ENCODE measurements around the gene KCNQ5.
"Not testable (repeated sequence)": the region's sequence is repeated elsewhere in the genome, so short reads cannot be mapped to it uniquely, and the experiment has no call there.

Gene KCNQ5

DNA sequence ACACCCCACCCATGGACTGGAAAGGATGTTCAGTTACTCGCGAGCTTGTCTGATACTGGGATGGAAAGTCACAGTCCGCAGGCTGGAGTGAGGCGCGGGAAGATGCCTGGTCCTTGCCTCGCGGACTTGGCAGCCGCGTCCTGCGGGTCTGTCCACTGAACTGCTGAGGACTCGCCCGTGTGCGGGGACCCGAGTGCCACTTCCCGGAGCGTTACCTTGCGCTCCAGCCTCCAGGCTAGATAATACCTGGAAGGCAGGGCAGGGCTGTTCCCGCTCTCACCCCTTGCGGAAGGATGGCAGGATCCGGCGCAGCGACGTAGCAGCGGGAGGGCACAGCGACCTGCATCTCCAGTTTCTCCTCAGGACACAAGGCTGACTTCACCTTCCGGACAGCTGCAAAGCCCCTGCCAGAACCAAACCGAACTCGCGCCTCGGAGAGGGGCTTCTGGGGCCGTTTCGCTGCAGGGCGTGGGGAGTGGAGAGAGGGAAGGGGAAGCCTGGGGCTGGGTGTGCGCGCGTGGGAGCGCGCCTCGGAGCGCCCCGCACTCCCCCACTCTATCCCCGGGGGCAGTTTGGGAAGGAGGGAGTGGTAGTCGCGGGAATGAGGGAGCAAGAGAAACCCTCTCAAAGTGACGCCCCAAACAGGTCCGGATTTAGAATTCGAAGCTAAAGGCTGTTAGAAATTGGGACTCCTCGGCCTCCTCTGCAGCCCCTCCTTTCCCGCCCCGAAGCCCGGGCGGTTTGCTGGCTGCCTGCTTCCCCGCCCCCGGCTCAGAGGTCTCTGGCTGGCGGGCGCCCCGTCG is at the start of gene KCNQ5:
KCNQ5 (plus strand) TSS at position 774 of the 803 bp plus-strand sequence.
- DNase-seq, result peak in 1 of 4 experiments; percentile 2

DNA sequence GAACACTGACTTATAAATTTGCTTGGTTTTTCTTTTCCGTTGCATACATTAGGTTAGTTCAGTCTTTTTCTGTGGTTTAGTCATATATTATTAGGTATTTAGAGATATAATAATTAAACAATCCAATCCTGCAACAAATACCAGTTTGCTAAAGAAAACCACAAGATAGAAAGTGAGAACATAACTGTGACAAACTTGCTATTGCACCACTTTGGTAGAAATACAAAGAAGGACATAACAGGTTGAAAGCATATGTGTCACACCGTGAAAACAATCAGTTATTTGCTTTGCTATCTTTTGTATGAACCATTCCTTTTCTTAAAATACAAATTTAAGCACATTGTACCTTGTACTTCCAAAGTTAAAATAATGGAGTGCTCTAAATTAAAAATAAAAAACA is 42.0 kb upstream of the KCNQ5 start:
- DNase-seq, result no peak

DNA sequence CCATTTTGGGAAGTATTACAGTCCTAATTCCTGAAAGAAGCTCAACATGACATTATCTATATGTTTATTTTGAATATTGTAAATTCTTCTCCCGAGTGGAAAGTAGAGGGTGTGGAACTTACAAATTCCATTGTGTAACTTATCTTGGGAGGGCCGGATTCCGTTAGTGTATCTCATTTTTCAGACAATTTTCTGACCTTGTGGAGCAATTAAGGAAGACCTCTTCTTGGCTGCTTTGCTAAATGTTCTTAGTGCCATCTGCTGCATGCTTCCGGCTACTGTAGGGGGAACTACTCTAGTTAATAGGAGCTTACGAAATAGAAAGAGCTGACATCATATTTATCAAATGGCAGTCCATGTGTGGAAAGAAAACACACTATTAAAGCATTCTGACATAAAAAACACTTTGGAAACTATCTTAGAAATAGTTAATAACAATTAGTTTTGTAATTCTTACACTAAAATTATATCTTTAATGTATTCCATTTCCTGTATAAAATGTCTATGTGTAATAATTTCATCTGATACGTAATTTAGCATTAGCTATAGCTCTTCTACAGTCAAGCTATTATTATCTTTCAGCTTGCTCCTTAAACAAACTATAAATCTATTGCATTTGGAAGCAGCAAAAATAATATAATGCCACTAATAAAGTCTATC is 41.5 kb upstream of the KCNQ5 start:
- no peak for DNase-seq

DNA sequence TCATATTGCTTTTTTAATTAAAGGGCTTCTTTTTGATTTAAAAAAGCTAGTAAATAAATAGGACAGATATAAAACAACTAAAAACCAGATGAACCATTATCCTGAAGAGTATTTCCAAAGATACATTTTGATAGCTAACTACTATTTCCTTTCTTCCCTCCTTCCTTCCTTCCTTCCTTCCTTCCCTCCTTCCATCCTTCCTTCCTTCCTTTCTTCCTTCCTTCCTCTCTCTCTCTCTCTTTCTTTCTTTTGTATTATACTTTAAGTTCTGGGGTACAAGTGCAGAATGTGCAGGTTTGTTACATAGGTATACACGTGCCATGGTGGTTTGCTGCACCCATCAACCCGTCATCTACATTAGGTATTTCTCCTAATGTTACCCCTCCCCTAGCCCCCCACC is 40.9 kb upstream of the KCNQ5 start:
- DNase-seq, result not testable (repeated sequence)

DNA sequence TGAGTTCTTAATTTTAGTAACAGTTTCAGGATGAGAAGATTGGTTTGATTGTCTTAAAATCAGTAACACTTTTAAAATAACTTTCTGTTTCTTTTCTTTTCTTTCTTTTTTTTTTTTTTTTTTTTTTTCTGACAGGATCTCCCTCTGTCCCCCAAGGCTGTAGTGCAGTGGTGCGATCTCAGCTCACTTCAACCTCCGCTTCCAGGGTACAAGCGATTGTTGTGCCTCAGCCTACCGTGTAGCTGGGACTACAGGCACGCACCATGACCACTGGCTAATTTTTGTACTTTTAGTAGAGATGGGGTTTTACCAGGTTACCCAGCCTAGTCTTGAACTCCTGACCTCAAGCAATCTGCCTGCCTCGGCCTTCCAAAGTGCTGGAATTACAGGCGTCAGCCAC is 33.7 kb upstream of the KCNQ5 start:
- DNase-seq, result no peak

DNA sequence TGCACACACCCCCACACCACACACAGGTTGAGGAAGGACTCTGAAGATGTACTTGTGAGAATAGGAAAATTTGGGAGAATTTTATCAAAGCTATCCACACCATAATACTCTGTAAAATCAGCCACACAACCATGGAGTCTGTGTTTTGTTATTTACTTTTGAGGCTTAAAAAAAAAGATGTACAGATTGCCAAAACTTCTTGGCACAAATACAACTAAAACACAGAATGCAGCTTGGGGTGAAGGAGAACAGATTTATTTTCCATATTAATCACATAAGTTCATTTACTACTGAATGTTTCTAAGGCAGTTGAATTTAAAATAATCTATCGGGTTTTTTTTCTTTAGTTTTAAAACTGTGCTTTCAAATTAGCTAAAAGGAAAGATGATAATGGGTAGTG is 32.8 kb upstream of the KCNQ5 start:
- DNase-seq, result no peak

DNA sequence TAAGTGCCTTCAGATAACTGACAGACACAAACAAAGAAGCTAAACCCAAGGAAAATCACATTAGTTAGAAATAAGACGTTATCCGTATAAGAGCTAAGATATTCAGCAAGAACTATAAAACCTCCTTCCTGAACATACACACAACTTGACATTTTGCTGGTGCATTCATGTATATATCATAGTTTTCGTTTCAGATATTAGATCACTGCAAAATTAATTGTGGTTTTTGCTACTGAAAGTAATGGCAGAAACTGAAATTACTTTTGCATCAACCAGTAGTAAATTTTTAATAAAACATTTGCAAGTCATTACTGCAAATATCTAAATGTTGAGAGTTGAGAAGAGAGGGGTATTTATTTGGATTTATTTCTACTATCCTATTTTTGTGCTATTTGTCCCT is 26.1 kb upstream of the KCNQ5 start:
- no peak for DNase-seq

DNA sequence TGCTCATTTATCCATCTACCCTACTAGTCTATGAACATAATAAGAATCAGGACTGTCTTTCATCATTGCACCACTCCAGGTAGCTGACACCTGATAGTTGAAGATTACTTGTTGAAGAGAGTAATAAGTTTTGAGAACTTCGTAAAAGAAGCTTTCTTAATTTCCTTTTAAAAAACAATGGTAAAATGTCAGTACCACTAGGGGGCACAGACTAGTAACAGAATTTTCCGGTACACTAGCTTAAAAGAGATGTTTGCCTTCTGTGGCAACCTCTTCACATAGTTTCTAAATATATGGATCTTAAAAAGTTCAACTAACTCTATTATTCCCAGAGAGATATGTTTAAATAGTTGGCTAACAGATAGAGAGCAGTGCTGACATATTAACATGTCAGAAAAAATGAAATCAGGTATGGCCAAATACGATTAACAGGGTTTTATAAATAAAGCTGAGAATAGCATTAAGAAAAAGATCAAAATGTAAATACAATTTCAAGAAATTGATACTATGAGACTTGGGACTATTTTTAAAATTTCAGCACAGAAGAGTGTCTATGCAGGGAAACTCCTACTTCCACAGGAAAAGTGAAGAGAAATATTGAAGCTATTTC is 5.4 kb upstream of the KCNQ5 start:
- no peak for DNase-seq

DNA sequence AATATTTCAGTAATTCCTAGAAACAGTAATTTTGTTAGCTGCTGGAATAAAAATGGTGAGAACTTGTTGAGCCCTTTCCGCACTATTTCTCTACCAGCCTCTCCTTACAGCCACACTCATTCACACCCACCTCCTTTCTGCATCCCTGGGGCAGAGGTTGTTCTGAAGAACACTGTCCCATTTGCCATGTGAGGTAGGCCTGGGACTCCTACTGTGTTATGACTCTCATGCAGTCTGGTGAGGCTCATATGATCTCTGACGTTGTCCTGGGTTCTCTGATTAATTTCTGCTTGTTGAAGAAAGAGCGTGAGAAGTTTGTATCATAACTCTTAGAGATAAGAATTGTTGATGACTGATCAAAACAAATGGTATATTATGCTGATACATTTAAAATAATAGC is 4.1 kb upstream of the KCNQ5 start:
- no peak for DNase-seq

DNA sequence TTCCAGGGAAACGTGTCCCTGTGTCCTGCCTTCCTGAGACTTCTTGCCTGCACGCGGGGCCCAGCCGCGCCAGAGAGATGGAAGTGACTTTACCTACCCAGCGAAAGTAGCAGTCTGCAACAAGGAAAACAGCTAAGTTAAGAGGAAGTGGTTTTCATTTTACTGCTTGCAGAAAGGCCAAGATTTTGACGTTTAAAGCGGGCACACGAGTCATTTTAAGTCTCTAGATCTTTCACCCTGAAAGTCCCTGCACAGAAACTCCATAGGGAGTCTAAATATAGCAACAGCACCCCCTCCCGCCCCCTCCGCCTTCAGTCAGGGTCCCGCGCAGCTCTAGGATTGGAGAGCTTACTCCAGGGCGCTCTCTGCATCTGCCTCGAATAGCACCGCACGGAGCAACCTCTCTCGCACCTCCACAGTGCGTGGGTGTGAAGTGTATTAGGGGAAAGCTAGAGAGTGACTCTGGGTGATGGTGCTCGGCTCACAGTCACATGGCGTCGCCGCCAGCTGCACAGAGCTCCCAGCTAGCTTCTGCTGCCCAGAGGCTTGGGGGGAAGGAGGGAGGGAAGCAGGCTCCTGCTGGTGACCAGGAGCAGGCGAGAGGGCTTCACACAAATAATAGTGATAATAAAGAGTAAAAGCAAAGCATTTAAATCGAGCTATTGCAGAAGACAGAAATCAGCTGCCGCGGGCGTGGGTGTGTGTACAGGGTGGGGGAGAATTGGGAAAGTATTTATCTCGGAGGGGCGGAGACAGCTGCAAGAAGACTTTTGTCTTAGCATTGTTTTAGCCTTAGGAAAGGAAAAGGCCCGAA is 1.8 kb upstream of the KCNQ5 start:
- peak; percentile 14 to 52 (median 26) for DNase-seq

DNA sequence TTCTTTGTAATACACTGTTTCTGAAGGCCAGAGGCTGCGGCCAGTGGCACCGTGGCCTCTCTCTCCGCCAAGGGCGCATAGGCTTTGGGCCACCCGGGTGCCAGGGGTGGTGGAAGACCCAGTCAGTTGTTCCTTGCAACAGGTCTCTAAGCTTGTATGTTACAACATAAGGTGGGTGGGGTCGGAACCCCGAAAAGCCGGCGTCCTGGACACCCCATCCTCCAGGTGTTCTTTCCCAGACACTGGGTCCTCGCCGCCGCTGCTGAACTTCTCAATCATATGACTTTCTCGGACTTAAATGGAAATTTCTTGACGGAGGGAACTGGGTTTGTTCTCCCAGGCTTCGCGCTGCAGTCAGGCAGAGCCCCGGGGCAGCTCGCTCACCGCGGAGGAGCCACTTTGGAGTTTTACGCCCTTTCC is 983 bp upstream of the KCNQ5 start:
- DNase-seq, result no peak

DNA sequence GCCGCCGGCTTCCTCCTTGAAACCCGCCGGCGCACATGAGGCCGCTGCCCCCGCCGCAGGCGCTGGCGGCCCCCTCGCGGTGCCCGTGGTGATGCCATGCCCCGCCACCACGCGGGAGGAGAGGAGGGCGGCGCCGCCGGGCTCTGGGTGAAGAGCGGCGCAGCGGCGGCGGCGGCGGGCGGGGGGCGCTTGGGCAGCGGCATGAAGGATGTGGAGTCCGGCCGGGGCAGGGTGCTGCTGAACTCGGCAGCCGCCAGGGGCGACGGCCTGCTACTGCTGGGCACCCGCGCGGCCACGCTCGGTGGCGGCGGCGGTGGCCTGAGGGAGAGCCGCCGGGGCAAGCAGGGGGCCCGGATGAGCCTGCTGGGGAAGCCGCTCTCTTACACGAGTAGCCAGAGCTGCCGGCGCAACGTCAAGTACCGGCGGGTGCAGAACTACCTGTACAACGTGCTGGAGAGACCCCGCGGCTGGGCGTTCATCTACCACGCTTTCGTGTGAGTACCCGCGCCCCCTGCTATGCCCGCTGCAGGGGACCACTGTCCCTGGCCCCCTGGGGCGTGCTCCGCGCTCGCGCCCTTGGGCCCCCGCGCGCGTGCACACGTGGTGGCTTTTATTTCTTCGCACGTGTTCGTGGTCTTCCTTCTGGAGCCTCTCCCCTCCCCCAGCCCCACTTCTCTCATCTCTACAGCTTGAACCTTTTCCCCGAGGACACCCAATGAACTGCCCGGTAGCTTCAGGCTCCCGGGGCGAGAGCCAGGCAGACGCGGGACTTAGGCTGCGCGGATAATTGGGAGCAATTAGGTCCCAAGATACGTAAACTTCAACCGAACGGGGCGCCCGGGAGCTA is 453 bp downstream of the KCNQ5 start:
- DNase-seq, result peak; percentile 34 to 52 (median 39)

DNA sequence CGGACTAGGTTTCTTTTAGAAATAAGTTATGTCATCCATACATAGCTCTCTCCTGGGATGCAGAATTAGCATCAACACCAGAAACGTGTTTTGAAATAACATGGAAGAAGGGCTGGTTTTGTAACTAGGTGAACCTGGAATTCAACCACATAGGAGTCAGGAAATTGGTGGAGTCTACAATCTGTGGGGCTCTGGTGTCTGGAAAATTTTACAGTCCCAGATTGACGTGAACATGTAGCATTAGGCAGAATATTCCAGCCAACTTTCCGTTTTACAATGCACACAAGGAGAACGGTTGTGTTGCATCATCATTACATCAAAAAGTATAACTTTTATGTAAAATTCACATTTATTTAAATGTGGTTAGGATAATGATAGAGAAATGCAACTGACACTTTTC is 1.9 kb downstream of the KCNQ5 start:
- no peak for DNase-seq

DNA sequence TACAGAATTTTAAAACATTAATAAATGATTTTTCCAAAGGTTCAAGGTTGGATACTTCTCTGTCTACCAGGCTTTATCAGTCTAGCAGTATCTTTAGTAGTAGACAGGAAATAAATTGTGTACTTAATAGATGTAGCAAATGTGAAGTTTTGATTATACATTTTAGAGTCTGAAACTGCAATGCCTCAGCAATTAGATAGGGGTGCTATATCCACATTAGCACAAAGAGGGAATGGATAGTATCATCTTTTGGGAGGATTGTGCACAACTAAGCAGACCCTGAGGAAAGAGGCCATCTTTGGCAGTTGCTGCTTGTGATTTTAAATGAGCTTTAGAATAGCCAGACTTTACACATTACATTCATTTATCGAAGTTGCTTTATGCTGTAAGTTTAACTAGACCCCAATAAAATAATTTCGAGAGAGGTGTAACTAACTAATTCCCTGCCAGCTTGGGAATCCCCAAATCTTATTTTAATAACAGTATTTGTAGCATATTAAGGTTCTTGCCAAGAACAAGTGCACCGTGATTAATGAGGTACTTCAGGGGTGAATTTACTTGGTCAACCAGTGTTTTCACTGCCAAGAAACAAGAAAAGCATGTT is 2.8 kb downstream of the KCNQ5 start:
- DNase-seq, result no peak

DNA sequence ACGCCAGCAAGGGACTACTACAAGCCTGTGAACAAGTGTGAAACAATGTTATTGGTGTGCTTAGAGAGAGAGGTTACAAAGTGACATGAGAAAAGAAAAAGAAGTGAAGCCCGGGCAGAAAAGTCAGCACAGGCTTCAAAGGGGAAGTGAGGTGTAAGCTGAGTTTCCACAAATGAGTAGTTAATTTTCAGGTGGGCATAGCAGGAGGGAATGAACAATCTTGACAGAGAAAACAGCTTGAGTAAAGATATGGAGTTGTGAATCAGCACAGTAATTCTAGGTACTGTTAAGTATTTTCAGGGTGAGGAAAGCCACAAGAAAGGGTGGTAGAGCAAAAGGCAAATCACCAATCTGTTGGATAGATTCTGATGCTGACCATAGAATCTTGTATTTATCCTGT is 4.3 kb downstream of the KCNQ5 start:
- DNase-seq, result no peak

DNA sequence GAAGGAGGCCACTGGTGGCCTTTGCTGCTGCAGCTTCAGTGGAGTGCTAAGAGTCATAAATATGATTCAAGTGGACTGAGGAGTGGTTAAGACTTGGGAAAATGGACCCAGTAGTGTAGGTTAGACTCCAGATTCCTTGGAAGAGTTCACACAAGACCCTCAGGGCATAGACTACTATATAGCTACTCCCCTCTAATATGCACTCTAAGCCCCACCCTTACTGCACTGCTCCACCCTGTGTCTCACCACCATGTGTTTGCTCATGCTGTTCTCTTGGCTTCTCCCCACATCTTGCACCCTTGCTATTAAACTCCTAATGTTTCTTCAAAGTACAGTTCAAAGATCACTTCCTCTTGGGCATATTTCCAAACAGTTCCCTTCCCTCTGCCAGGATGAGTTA is 5.7 kb downstream of the KCNQ5 start:
- DNase-seq, result no peak

DNA sequence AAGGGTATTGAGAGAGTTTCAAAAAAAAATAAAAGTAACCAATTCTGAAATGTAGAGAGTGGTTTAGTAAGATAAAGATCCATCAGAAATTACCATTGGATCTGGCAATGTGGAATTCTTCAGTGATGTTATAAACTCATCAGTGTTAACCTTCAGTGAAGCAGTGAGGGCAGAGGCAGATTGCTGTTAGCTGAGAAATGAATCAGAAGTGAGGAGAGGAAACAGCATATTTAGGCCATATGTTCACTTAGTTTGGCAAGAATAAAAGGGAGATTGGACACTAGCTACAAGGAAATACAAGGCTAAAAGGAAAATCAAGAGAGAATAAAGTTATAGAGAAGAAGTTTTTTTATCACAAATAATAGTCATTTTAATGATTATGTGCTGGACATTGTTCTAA is 9.6 kb downstream of the KCNQ5 start:
- no peak for DNase-seq

DNA sequence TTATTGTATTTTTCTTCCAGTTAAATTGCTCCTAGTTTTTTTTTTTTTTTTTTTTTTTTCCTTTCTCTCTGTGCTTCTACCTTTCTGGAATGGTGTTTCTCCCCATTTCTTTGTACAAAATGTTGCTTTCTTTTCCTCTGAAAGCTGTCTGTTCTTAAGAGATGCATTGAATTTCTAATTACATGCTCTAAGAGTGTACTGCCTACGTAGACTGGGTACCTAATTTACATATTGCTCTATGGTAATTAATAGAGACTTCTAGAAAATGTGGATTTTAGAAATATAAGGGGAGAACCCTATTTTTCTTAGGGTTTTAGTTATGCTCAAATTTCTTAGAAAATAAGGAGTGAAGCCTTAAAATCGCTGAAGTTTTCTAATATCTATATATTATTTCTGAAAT is 13.8 kb downstream of the KCNQ5 start:
- DNase-seq, result no peak

DNA sequence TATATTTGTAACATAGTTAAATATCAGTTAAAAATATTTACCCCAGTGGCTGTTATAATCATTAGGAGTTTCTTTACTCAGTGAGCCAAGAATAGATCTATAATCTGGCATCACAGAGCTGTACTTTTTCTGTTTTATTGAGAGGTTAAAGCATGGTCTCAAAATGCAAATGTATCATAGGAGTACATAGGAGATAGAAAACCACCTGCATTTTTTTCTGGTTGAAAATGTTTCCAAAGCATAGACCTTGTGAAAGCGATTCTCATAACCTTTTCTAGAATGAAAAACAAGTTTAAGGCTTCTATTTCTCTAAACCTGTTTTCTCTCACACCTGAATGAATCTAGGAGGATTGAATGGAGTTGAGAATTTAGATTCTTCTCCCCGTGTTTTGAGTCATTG is 14.4 kb downstream of the KCNQ5 start:
- DNase-seq, result no peak

DNA sequence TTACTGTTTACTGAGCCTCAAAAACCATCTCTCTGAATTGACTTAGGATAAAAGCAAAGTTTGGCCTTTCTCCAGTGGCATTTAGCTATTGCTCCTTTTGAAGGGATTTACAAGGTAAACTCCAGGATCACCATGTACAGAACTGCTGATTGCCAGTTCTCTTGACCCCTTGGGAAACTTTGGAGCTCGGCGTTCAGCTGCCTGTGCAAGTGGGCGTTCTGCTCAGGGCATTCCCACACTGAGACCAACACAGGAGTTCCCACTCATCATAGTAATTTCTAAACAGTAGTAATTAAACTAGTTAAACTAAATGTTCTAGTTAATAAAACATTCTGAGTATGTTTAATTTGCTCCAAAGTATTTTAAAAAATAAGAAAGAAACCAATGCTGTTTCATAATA is 14.9 kb downstream of the KCNQ5 start:
- no peak for DNase-seq

DNA sequence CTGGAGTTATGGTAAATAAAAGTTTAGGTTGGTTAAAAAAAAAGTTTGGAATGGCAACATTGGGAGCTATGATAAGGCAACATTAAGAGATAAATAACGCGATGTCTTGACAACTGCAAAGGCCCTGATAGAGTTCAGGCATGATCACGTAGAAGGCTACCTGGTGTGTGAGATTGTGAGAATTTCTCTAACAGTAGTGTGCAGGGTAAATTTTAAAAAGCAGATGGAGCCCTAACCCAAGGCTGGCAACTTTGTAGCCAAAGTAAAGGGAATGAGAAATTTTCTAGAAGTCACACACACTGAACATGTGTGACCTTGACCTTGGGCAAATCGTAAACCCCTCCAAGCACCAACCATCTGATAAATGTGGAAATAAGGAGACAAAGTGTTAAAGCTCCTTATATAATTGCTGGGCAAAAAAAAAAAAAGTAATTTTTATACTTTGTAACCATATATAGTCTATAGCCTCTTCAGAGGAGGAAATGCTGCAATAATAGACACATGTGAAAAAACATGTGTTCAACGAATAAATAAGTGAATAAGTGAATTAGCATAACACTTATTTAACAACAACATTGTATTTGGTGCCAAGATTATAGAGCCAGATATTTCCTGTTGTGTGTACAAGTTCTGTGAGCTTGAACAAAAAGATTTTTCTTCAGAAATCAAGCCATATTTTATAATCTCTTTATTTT is 18.2 kb downstream of the KCNQ5 start:
- DNase-seq, result no peak

DNA sequence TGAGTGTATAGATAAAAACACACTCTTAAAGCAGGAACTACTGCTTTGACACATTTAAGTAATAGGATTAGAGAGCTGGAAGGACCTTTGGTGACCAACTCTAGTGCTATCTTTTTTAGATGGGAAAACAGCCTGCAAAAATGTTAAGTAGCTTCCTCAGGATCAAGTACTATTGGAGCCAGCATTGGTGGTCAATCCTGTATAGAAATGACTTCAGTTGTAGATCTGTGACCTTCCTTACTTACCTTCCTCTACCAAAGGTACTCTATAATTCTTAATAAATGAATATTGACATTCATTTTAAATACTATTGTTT is 18.7 kb downstream of the KCNQ5 start:
- no peak for DNase-seq
